Heart right ventricle (tissue), 16 donors: ENCODE data around the gene FAM221B. TPM values are rescaled to one million over a fixed set of nuclear protein-coding genes. Genes with fewer than 3 reads are reported as not detected.

ENCODE experiments used
- ATAC-seq, 8 donors: fragments of 200-7000 bp; cut with Tn5 transposase; one replicate each; pipeline ENCODE4 v1.9.1; 2020; ENCODE audit warnings: mild to moderate bottlenecking in 8 of 8, moderate library complexity in 8 of 8, moderate number of reproducible peaks in 1 of 8
- DNase-seq, 2 donors: peaks; one replicate each; pipeline ENCODE4 v3.0.0-alpha.2; 2020
- H3K27ac ChIP-seq, 10 donors: fragments of 200-600 bp; sonication (generic) in 2 of 10; one replicate each; pipeline versions ENCODE4 v1.5.0 to v1.8.0; 2020 to 2022; ENCODE audit warnings: mild to moderate bottlenecking in 3 of 10
- H3K27me3 ChIP-seq, 7 donors: fragments of 200-600 bp; one replicate each; pipeline ENCODE4 v1.8.0; 2021 to 2022; ENCODE audit warnings: mild to moderate bottlenecking in 2 of 7
- H3K36me3 ChIP-seq, 9 donors: fragments of 200-600 bp; sonication (generic) in 1 of 9; one replicate each; pipeline versions ENCODE4 v1.5.0 to v1.8.0; 2020 to 2022; ENCODE audit warnings: mild to moderate bottlenecking in 2 of 9
- H3K4me1 ChIP-seq, 9 donors: fragments of 200-600 bp; sonication (generic) in 1 of 9; one replicate each; pipeline versions ENCODE4 v1.5.0 to v1.8.0; 2020 to 2022; ENCODE audit warnings: mild to moderate bottlenecking in 4 of 9
- H3K4me3 ChIP-seq, 10 donors: fragments of 200-600 bp; sonication (generic) in 2 of 10; one replicate each; pipeline versions ENCODE4 v1.5.0 to v1.8.0; 2020 to 2022; ENCODE audit warnings: mild to moderate bottlenecking in 7 of 10, moderate library complexity in 2 of 10
- H3K9me3 ChIP-seq, 11 donors: fragments of 200-600 bp in 10 of 11; sonication (generic) in 2 of 11; one replicate each; pipeline versions ENCODE4 v1.5.0 to v1.8.0; 2013 to 2022; ENCODE audit warnings: mild to moderate bottlenecking in 2 of 11, control low read depth in 1 of 11, moderate library complexity in 1 of 11
- CTCF ChIP-seq, 9 donors: fragments of 200-600 bp; sonication (generic) in 2 of 9; IDR thresholded peaks; one replicate each; pipeline versions ENCODE4 v1.5.0 to v1.8.0; 2021 to 2022; ENCODE audit warnings: antibody characterized with exemption in 9 of 9, mild to moderate bottlenecking in 5 of 9, moderate library complexity in 1 of 9
- WGBS, 2 donors: extraction: QIAGEN DNeasy Blood & Tissue Kit; methylation state at CpG; one replicate each; pipeline ENCODE4 v1.1.7; 2013; ENCODE audit warnings: inconsistent platforms in 1 of 2; 5-methylcytosine and 5-hydroxymethylcytosine counted together
- intact Hi-C, 10 donors: fragments of 100-400 bp; cut with DNase I; formaldehyde crosslinking; loops; one replicate each; pipeline versions ENCODE4 v1.11.1 to v1.14.2; 2022
- polyA plus RNA-seq, 2 donors: library from polyadenylated mRNA; stranded (reverse); fragments of 200-250 nt; gene quantifications; one replicate each; pipeline ENCODE4 v1.2.3, GENCODE V29; 2013
- total RNA-seq, 10 donors: library from RNA; stranded (reverse); fragmentation: NEBNext Ultra II Directional in 3 of 10; extraction: Animal tissue kit (Norgen Biotek cat#: 25700) in 3 of 10; gene quantifications; one replicate each; pipeline versions ENCODE4 v1.2.1 to v1.2.4, GENCODE V29; 2021 to 2023
- donor health status: Arrhythmogenic right ventricular cardiomyopathy.
- donor health status: ischemic (EF 13 %, LVEDD 7.1; RV severe dilation, severe dysfunction).
- donor health status: healthy with polysubstance abuse.
- donor health status: DM: no; HTN: yes; CAD: no.
- donor health status: DM: no; HTN: no; CAD: no.
- donor health status: ischemic (EF 25% LVEDD 6.9; RV normal size, moderate dysfunction).
- donor health status: ischemic (EF 25% LVEDD 5.7; RV mildly dilated, moderate dysfunction).
- donor health status: healthy.
- donor health status: DM: yes; HTN: yes; CAD: no.
- donor health status: Ischemic cardiomyopathy.
- donor health status: ischemic (EF 35%, LVEDD 5.7; RV mildly dilated, moderate dysfunction).
- donor health status: nonischemic (EF 11% LVEDD 7.7; RV severe dilation, severe dysfunction).
- donor health status: DM: yes; HTN: yes; CAD: no.
- donor health status: PGD.
- donor health status: ischemic (EF 29% LVEDD 5.4; RV normal size, mild dysfunction).
- donor health status: nonischemic (EF 23%, LVEDD 6.1; RV moderate dilation, normal function).

The FAM221B gene
- total and polyA plus RNA-seq, 12 donors: not detected

GRCh38 chr9:35869621-35870216, 41.2 kb upstream of the FAM221B start:
- Histone ChIP-seq H3K4me3 (no peak overlapping the region), H3K36me3 (no peaks in the 10 kb centered on the region), H3K4me1 (peaks cover 0 to 6% (median 0%) of the 10 kb centered on the region in 9 donors), H3K27ac (no peak overlapping the region), H3K9me3 (no peaks in the 10 kb centered on the region), H3K27me3 (peaks cover 0 to 26% (median 2%) of the 10 kb centered on the region in 7 donors)
- intact Hi-C loops: loop anchor here in 1 of 10 donors (5.0 kb wide), 1 partner anchor 37 kb away; no protein-coding TSS in a partner anchor
- DNase-seq: no peak
- 89 to 91% methylated on average over 19 of the region's 19 CpGs for WGBS, 2 donors
- no peak for TF ChIP-seq CTCF (IDR thresholded peaks at IDR 0.05)
- ATAC-seq: peak in 1 of 8 donors; percentile 24

GRCh38 chr9:35868933-35869332, 40.4 kb upstream of the FAM221B start:
- ATAC-seq (no peak), DNase-seq (no peak)
- Histone ChIP-seq H3K36me3 (no peaks in the 10 kb centered on the region), H3K4me3 (no peak overlapping the region), H3K9me3 (no peaks in the 10 kb centered on the region), H3K4me1 (peaks cover 0 to 10% (median 0%) of the 10 kb centered on the region in 9 donors), H3K27ac (no peak overlapping the region), H3K27me3 (peaks cover 0 to 26% (median 8%) of the 10 kb centered on the region in 7 donors)
- intact Hi-C loops: no loop called here
- WGBS, 2 donors: 71 to 87% methylated on average over 2 of the region's 2 CpGs
- no peak for TF ChIP-seq CTCF (IDR thresholded peaks at IDR 0.05)

- intact Hi-C loops: no loop called here
- H3K4me3 ChIP-seq: no peak overlapping the region
- no peak overlapping the region for H3K27ac ChIP-seq
- ATAC-seq (no peak), DNase-seq (no peak)
- peaks cover 0 to 14% (median 0%) of the 10 kb centered on the region in 9 donors for H3K4me1 ChIP-seq
- no peaks in the 10 kb centered on the region for H3K36me3 ChIP-seq
- no peak for TF ChIP-seq CTCF (IDR thresholded peaks at IDR 0.05)
- no peaks in the 10 kb centered on the region for H3K9me3 ChIP-seq
- H3K27me3 ChIP-seq: peaks cover 0 to 30% (median 8%) of the 10 kb centered on the region in 7 donors
- 93% methylated on average over 4 of the region's 4 CpGs for WGBS, 2 donors
Measured at GRCh38 chr9:35867538-35867937, 39.0 kb upstream of the FAM221B start.

- no peaks in the 10 kb centered on the region for H3K9me3 ChIP-seq
- TF ChIP-seq CTCF (IDR thresholded peaks at IDR 0.05): no peak
- peaks cover 0 to 18% (median 0%) of the 10 kb centered on the region in 9 donors for H3K4me1 ChIP-seq
- intact Hi-C loops: no loop called here
- no peak for DNase-seq
- ATAC-seq: no peak
- H3K27me3 ChIP-seq: peaks cover 0 to 48% (median 9%) of the 10 kb centered on the region in 7 donors
- H3K36me3 ChIP-seq: no peaks in the 10 kb centered on the region
- WGBS, 2 donors: 90 to 93% methylated on average over 8 of the region's 8 CpGs
- H3K4me3 ChIP-seq: no peak overlapping the region
- no peak overlapping the region for H3K27ac ChIP-seq
Measured at GRCh38 chr9:35864695-35865255, 36.2 kb upstream of the FAM221B start.
